GM19240 (cell line): Measurements from ENCODE around the gene DAZL.
"Not testable (repeated sequence)": the region's sequence is repeated elsewhere in the genome, so short reads cannot be mapped to it uniquely, and the experiment has no call there.

Source experiments
- DNase-seq: peaks from one replicate; pipeline ENCODE4 v3.0.0; 2011; ENCODE audit warnings: low spot score; ENCODE audit not compliant: insufficient read length

The DAZL gene, protein sequence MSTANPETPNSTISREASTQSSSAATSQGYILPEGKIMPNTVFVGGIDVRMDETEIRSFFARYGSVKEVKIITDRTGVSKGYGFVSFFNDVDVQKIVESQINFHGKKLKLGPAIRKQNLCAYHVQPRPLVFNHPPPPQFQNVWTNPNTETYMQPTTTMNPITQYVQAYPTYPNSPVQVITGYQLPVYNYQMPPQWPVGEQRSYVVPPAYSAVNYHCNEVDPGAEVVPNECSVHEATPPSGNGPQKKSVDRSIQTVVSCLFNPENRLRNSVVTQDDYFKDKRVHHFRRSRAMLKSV

DNA sequence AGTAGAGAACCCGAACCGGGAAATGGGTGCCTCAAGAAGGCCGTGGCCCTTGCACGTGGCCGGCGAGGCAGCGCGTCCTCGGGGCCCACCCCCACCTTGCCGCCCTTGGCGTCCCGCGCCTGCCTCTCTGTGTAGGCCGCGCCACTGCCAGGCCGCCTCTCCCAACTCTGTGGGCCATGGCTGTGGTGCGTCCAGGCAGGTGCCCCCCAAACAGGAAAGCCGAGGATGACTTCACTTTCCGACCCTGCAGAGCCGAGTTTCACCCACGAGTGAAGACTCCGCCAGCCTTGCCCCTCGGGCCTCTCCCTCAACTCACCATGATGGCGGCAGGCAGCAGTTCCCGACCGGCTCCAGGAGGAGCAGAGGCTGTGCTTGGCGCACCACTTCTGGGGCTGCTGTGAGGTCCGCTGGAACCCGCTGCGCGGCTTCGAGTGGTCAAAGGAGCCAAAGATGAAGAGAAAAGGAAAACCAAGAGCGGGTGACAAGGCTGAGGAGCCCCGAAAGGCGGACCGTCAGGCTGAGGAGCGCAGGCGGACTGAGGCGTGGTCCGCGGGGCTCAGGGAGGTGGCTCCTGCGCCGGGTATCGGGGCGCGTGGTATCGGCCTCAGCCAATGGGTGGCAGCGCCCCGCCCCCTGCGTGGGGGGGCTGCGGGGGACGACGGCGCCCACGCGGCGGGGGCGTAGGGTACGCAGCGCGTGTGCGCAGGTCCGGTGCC lies at the start of gene DAZL:
TSS of gene DAZL (minus strand) at position 537 of the 716 bp plus-strand sequence. CDS start at position 319, 218 bp downstream.
- DNase-seq = no peak

- no peak for DNase-seq
Measured at GRCh38 chr3:16654976-16655375, 49.8 kb upstream of the DAZL start.

DNA sequence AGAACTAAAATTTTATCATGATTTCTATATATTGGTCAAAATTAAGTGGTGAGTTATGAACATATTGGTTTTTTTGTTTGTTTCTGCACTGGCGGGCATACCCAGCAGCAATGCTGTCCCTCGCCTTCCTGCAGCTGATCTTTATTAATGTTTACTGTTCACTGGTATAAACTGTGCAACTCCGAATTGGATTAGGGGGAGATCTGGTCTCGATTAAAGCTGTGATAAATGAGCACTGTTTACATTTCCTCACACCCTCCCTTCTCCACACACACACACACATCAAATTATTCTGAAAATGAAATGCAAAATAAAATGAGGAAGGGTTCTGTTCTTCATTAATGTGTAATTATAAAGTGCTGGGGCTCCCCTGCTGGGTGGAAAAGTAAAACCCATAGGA lies 48.5 kb upstream of the DAZL start:
- DNase-seq = no peak

GRCh38 chr3:16647668-16648067 lies 42.4 kb upstream of the DAZL start:
- no peak for DNase-seq

DNA sequence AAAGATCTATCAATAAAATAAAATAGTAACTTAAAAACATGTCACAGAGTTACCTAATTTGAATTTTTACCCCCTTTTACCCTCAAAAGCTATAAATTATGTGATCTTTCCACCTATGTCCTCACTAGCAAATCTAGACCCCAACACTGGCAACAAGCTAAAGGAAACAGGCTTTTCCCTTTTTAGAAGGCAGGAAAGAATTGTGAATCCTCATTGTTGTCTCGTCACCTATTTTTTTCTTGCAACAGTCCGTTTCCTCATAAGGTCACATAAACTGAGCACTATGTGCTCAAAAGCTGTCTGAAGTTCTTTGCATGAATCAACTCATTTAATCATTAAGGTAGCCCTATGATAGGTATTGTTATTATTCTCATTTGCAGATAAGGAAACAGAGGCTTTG lies 34.6 kb upstream of the DAZL start:
- DNase-seq = no peak

DNA sequence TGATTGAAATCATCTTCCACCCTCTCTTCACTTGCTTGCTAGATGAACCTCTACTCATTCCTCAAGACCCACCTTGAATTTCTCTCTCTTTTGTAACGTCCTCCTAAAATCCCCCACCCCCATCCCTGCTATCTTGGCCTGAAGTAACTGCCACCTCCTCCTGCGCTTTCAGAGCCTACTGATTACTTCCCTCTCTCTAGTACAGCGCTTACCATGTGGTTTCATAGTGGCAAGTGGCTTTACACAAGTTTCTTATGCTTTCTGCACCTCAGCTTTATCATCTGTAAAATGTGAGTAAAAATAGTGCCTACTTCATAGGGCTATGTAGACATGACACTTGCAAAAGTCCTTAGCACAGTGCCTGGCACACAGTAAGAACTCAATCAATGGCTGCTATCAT lies 28.7 kb upstream of the DAZL start:
- DNase-seq = no peak

GRCh38 chr3:16632395-16632794 lies 27.2 kb upstream of the DAZL start:
- no peak for DNase-seq

DNA sequence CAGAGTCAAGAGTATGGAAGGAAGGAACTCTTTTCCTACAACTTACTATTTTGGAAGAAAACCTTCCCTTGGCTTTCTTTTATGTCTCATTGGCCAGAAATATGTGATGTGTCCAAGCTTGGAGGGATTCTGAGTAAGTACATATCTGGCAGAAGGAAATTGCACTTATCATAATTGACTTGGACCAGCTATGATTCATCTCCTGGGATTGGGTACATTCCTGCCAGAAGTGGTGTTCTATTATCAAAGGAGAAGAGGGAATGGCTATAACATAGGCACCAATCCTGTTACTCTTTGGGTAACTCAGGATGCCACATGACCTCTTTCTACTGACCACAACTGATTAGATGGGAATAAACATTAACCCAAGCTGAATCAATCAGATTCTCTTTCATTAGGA lies 13.5 kb upstream of the DAZL start:
- DNase-seq = no peak

- DNase-seq = not testable (repeated sequence)
Measured at GRCh38 chr3:16617155-16617554, 11.9 kb upstream of the DAZL start.

- DNase-seq = no peak
Measured at GRCh38 chr3:16616083-16616482, 10.9 kb upstream of the DAZL start.

DNA sequence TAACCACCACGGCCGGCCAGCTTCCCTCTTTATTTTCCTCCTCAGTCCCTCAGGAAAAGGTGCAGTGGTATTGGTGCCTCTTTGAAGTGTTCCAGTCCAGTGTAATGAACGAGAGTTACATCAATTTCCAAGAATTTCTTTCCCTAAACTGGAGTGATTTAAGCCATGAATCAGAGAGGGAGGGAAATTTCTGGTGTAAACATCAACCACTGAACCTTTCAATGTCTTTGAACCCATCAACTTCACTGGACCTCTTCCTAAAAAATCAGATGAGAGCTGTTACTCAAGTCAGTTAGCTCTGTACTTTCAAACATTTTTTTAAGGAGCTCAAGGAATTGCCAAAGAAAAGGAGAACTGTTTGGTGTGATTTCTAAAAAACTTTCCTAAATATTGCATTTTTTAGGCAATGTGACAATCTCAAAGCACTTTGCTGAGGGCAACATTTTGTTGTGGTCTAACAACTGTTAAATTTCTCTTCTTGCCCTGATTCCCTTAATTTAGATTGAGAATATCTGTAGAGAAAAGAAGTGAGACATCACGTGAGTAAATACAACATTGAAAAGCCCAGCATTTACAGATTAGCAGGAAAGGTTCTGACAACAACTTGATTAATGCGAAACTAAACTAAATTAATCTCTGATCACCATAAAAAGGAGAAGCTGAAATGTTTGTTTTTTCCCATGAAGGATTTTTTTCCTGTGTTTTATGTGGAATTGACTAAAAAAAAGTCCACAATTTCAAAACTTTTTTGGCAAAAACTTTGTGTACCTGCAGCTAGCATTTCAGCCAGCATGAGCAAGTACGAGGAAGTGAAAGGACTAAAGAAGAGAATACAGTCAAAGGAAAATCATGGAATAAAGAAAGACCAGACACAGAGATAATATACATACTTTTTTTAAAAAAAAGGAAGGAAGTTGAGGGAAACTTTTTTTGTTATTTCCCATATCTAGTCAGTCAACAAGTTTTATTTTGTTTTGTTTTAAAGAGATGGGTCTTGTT lies 9.1 kb upstream of the DAZL start:
- no peak for DNase-seq

GRCh38 chr3:16609927-16610580 lies 4.8 kb upstream of the DAZL start:
- DNase-seq = no peak

GRCh38 chr3:16608816-16609215 lies 3.6 kb upstream of the DAZL start:
- DNase-seq = no peak

GRCh38 chr3:16607718-16608117 lies 2.5 kb upstream of the DAZL start:
- DNase-seq = no peak

DNA sequence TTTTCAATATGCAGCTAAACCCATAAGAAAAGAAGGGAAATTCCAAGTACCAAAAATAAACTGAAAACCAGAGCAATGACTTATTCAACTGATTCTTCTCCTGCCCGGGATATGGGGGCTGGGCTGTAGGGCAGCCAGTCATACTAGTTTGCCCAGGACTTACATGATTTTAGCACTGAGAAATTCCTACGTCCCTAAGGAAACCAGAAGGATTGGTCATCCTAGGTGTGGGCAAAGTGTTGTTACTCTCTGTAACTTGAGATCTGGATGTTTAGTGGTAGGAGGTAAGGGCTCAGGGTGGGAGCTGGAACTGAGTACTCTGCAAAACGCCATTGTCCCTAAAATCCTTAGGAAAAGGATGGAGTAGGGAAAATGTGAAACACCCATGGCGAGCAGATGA lies 1.2 kb upstream of the DAZL start:
- DNase-seq = no peak

DNA sequence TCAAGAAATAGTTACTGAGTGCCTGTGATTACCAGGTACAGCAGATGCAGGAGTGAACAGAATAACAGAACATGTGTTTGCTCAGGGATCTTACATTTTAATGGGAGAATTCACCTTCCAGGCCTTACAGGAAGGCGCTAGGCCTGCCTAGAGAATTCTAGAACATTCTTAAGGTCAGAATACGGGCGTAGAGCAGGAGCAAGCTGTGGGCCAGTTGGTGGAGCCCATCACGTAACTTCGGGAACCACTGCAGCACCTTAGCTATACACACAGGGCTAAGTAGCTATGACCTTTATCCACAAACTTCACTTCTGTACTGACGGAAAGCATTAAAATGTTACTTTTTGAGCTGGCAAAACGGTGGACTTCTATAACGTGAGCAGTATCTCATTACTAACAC lies 743 bp upstream of the DAZL start:
- no peak for DNase-seq

DNA sequence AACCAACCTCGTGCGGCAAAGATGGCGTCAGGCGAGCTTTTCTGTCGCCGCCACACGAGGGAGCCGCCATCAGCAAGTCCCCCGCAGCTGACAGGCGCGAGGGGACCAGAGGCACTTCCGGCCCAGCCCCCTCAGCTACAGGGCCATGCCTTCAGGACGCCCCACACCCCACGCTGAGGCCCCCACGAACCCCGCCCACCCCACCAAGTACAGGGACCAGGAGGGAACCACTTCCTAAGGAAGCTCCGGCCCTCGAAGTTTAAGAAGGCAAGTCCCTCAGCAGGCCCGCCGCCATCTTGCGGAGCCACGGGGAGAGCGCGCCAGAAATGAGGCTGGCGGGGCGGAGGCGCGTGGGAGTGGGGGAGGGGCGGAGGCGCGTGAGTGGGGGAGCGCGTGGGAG lies 790 bp downstream of the DAZL start:
- no peak for DNase-seq

DNA sequence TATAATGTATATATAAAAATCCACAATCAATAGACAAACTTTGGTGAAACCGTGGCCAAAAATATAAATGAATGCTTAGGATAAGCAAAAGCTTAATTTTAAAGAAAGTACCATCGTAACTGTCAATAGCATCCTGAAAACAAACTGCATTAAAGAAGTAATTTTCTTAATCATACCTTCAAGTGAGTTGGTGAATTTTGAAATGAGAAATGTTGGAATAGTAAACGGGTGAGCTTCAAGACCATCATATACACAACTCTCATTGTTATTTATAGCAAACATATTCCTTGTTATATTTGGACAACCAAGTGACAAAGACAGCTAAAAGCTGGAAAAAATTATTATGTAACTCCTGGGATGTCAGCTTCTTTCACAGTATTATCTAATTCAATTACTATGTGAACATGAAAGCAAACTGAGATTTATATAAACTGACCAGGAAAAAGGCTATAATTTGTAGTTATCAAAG lies 3.7 kb downstream of the DAZL start:
- DNase-seq = no peak

DNA sequence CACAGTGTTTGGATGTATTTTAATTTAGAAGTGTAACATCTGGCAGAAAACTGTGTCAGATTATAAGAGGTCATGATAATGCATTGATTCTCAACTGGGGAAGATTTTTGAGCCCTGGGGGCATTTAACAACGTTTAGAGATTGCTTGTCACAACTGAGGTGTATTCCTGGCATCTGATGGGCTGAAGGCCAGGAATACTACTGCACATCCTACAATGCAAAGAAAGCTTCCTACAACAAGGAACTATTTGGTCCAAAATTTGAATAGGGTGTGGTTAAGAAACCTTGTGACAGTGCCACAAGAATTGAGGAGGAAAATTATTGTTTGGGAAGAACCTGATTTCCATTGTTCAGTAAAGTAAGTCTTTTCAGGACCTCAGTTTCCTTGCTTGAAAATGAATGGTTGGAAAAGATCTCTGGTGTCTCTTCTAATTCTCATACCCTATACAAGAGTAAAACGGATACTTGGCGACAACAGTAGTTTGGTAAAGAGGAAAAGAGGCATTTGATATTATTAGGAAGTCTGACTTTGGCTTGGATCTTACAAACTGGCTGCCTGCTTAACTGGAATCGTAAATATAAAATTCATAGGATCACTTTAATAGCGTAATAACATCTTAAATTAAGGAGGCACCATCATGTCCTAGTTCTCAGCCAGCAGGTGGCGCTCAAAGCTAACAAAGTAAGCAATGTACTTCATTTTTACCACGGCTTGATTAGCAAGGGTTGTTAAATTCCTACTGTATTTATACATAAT lies 4.3 kb downstream of the DAZL start:
- DNase-seq = peak; percentile 34

DNA sequence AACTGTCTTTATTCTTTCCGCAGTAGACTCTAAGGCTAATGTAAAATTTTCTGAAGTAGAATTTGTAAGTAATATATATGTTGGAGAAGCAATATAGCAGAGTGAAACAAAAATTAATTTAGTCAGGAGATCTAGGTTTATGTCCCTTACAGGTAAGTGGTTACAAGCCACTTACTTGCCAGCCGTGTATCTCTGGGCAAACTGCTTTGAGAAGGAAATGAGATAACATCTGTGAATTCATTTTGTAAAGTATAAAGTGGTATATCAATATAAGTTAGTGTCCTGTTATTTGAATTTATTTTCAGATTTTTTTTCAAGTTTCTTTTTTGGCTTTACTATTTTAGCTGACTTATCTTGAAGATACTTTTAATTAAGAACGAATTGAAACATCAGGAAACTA lies 5.5 kb downstream of the DAZL start:
- DNase-seq = no peak
